ENCODE data around the gene ALDOB. TPM values are rescaled to one million over a fixed set of nuclear protein-coding genes. Genes with fewer than 3 reads are reported as not detected.

The ALDOB gene
- polyA plus RNA-seq, 1 donor from 2014 or later, result not detected

DNA sequence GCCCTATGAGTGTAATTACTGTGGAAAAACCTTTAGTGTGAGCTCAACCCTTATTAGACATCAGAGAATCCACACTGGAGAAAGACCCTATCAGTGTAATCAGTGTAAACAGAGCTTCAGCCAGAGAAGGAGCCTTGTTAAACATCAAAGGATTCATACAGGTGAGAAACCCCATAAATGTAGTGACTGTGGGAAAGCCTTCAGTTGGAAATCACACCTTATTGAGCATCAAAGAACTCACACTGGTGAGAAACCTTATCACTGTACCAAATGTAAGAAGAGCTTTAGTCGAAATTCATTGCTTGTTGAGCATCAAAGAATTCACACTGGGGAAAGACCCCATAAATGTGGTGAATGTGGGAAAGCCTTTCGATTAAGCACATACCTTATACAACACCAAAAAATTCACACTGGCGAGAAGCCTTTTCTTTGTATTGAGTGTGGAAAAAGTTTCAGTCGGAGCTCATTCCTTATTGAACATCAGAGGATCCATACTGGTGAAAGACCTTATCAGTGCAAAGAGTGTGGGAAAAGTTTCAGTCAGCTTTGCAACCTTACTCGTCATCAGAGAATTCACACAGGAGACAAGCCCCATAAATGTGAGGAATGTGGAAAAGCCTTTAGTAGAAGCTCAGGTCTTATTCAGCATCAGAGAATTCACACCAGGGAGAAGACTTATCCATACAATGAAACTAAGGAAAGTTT, 27.0 kb downstream of the ALDOB start:
- no peak overlapping the region for H3K9ac ChIP-seq (ENCODE audit: low read length)
- no peaks in the 10 kb centered on the region for H3K27me3 ChIP-seq (ENCODE audit: insufficient read depth, low read depth, low read length)
- H3K36me3 ChIP-seq (ENCODE audit: insufficient read depth, low read length), result peaks cover 40% of the 10 kb centered on the region
- no peak overlapping the region for H3K4me3 ChIP-seq (ENCODE audit: low read length)
- no peak overlapping the region for H3K4me2 ChIP-seq (ENCODE audit: low read length)
- H3K9me3 ChIP-seq (ENCODE audit: low read length), result peaks cover 23% of the 10 kb centered on the region
- H4K20me1 ChIP-seq (ENCODE audit: insufficient read depth), result no peaks in the 10 kb centered on the region
- H3F3A ChIP-seq (ENCODE audit: insufficient read depth, low read length, poor library complexity, severe bottlenecking), result no peaks in the 10 kb centered on the region
- H2AFZ ChIP-seq (ENCODE audit: low read depth, low read length), result no peak overlapping the region
- no peaks in the 10 kb centered on the region for H3K9me2 ChIP-seq (ENCODE audit: insufficient read depth, low read length)
- H3K27ac ChIP-seq (ENCODE audit: low read length), result no peak overlapping the region
- TF ChIP-seq, protein P1, sequence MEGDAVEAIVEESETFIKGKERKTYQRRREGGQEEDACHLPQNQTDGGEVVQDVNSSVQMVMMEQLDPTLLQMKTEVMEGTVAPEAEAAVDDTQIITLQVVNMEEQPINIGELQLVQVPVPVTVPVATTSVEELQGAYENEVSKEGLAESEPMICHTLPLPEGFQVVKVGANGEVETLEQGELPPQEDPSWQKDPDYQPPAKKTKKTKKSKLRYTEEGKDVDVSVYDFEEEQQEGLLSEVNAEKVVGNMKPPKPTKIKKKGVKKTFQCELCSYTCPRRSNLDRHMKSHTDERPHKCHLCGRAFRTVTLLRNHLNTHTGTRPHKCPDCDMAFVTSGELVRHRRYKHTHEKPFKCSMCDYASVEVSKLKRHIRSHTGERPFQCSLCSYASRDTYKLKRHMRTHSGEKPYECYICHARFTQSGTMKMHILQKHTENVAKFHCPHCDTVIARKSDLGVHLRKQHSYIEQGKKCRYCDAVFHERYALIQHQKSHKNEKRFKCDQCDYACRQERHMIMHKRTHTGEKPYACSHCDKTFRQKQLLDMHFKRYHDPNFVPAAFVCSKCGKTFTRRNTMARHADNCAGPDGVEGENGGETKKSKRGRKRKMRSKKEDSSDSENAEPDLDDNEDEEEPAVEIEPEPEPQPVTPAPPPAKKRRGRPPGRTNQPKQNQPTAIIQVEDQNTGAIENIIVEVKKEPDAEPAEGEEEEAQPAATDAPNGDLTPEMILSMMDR (IDR thresholded peaks at IDR 0.05; ENCODE audit: poor library complexity, severe bottlenecking), result no peak
- TF ChIP-seq RAD21 (conservative IDR thresholded peaks at IDR 0.05) (no peak), EZH2 (IDR thresholded peaks at IDR 0.05; ENCODE audit: borderline replicate concordance, insufficient read depth, low read length, poor library complexity, severe bottlenecking) (no peak), EP300 (conservative IDR thresholded peaks at IDR 0.05; ENCODE audit: poor library complexity, severe bottlenecking) (no peak), POLR2AphosphoS5 (IDR thresholded peaks at IDR 0.05) (no peak), MXI1 (conservative IDR thresholded peaks at IDR 0.05; ENCODE audit: poor library complexity, severe bottlenecking) (no peak), TAF1 (IDR thresholded peaks at IDR 0.05; ENCODE audit: low read depth) (no peak), SMC3 (conservative IDR thresholded peaks at IDR 0.05; ENCODE audit: poor library complexity) (no peak)
- TF ChIP-seq, protein P2, sequence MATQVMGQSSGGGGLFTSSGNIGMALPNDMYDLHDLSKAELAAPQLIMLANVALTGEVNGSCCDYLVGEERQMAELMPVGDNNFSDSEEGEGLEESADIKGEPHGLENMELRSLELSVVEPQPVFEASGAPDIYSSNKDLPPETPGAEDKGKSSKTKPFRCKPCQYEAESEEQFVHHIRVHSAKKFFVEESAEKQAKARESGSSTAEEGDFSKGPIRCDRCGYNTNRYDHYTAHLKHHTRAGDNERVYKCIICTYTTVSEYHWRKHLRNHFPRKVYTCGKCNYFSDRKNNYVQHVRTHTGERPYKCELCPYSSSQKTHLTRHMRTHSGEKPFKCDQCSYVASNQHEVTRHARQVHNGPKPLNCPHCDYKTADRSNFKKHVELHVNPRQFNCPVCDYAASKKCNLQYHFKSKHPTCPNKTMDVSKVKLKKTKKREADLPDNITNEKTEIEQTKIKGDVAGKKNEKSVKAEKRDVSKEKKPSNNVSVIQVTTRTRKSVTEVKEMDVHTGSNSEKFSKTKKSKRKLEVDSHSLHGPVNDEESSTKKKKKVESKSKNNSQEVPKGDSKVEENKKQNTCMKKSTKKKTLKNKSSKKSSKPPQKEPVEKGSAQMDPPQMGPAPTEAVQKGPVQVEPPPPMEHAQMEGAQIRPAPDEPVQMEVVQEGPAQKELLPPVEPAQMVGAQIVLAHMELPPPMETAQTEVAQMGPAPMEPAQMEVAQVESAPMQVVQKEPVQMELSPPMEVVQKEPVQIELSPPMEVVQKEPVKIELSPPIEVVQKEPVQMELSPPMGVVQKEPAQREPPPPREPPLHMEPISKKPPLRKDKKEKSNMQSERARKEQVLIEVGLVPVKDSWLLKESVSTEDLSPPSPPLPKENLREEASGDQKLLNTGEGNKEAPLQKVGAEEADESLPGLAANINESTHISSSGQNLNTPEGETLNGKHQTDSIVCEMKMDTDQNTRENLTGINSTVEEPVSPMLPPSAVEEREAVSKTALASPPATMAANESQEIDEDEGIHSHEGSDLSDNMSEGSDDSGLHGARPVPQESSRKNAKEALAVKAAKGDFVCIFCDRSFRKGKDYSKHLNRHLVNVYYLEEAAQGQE (IDR thresholded peaks at IDR 0.05; ENCODE audit: borderline replicate concordance), result no peak
- H3K79me2 ChIP-seq (replicated peaks; ENCODE audit: insufficient read depth, low read length), result peaks cover 2% of the 10 kb centered on the region

DNA sequence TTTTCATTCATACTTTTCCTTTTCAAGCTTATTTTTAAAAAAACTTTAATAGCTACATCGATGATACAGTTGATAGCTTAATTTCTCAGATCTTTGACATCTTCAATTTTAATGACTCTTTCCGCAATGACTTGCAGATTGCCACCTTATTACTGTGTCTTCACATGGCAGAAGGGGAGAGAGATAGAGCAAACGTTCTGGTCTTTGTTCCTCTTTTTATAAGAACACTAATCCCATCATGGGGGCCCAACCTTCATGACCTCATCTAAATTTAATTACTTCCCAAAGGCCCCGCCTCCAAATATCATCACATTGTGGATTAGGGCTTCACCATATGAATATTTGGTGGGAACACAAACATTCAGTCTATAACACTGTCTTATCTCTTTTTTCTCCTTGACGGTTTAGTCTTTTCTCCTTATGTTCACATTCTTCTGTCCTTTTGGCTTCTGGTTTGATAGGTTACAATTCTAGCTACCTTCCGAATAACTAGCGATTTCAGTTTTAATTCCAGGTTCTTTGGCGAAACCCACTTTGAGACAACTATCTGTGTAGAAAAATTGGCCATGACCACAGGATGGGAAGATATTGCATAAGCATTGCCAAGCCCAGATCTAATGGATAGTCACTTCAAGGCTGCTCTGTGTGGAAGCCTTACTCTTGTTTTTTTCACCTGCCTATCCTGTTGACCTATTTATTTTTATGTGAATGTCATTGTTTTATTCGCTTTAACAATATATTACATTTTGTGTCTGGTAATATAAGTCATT, 31.9 kb downstream of the ALDOB start:
- no peak overlapping the region for H3K27ac ChIP-seq (ENCODE audit: low read length)
- H3K27me3 ChIP-seq (ENCODE audit: insufficient read depth, low read depth, low read length), result no peaks in the 10 kb centered on the region
- no peaks in the 10 kb centered on the region for H3K9me2 ChIP-seq (ENCODE audit: insufficient read depth, low read length)
- no peak overlapping the region for H3K4me2 ChIP-seq (ENCODE audit: low read length)
- no peak overlapping the region for H2AFZ ChIP-seq (ENCODE audit: low read depth, low read length)
- H3F3A ChIP-seq (ENCODE audit: insufficient read depth, low read length, poor library complexity, severe bottlenecking), result no peaks in the 10 kb centered on the region
- no peak overlapping the region for H3K4me3 ChIP-seq (ENCODE audit: low read length)
- no peak for TF ChIP-seq EP300 (conservative IDR thresholded peaks at IDR 0.05; ENCODE audit: poor library complexity, severe bottlenecking)
- no peak for TF ChIP-seq EZH2 (IDR thresholded peaks at IDR 0.05; ENCODE audit: borderline replicate concordance, insufficient read depth, low read length, poor library complexity, severe bottlenecking)
- TF ChIP-seq, protein P1 (IDR thresholded peaks at IDR 0.05; ENCODE audit: poor library complexity, severe bottlenecking), result no peak
- TF ChIP-seq RAD21 (conservative IDR thresholded peaks at IDR 0.05), result no peak
- TF ChIP-seq SMC3 (conservative IDR thresholded peaks at IDR 0.05; ENCODE audit: poor library complexity), result no peak
- TF ChIP-seq, protein P2 (IDR thresholded peaks at IDR 0.05; ENCODE audit: borderline replicate concordance), result no peak
- TF ChIP-seq POLR2AphosphoS5 (IDR thresholded peaks at IDR 0.05), result no peak
- TF ChIP-seq TAF1 (IDR thresholded peaks at IDR 0.05; ENCODE audit: low read depth), result no peak
- TF ChIP-seq MXI1 (conservative IDR thresholded peaks at IDR 0.05; ENCODE audit: poor library complexity, severe bottlenecking), result no peak
- H4K20me1 ChIP-seq (ENCODE audit: insufficient read depth), result no peaks in the 10 kb centered on the region
- peaks cover 26% of the 10 kb centered on the region for H3K79me2 ChIP-seq (replicated peaks; ENCODE audit: insufficient read depth, low read length)
- peaks cover 44% of the 10 kb centered on the region for H3K36me3 ChIP-seq (ENCODE audit: insufficient read depth, low read length)
- H3K9ac ChIP-seq (ENCODE audit: low read length), result no peak overlapping the region
- peaks cover 10% of the 10 kb centered on the region for H3K9me3 ChIP-seq (ENCODE audit: low read length)

Data from neural cell (in vitro differentiated cells).